GM21423 (cell line): ENCODE results near the gene RERG.

Source experiments
- ATAC-seq: cut with Tn5 transposase; IDR thresholded peaks from one replicate; pipeline ENCODE4 v1.9.1; 2021; ENCODE audit warnings: mild to moderate bottlenecking, moderate library complexity; ENCODE audit not compliant: unreplicated experiment

RERG gene, protein sequence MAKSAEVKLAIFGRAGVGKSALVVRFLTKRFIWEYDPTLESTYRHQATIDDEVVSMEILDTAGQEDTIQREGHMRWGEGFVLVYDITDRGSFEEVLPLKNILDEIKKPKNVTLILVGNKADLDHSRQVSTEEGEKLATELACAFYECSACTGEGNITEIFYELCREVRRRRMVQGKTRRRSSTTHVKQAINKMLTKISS

DNA sequence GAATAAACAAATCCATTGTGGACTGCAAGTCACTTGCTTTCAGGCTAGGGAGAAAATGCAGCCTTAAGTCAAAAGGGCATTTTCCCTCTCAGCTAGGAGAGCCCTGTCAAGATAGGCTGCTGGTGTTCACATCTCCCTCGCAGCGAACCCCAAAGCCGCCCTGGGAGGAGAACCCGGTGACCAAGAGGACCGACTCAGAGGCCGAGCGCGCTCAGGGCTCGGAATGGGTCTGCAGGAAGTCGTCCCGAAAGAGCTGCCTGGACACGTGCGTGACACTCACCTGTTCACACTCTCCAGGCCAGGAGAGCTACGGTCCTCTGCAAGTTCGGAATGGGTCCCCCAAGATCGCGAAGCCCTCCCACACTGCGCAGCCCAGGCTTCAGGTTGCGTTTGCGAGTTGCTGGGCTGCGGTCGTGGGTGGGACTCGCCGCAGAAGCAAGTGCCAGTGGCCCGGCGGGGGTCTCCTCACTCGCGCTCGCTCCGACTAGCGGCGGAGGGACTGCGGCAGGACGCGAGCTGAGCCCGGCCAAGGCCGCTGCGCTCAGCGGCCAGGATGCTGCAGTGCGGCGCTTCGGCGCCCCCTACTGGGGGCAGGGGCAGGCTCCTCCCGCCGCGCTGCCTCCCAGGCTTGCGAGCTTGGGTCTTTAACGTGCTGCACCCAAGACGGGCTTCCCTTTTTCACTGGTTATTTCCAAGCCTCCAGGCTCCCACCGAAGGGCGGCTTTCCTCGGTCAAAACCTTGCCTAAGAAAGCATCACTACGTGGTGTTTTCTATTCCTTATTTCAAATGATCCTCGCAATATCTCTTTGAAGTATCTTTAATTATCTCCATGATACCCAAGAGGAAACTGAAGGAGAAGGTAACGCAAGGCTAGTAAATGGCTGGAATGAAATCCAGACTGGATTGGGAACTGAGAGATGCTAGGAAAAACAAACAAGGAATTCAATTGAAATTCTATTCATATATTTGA is at the start of gene RERG:
Gene RERG, minus strand, starts transcription at position 503 of the 971 bp plus-strand sequence. CDS start 3,928 bp downstream, outside the sequence.
- peak; percentile 90 for ATAC-seq

DNA sequence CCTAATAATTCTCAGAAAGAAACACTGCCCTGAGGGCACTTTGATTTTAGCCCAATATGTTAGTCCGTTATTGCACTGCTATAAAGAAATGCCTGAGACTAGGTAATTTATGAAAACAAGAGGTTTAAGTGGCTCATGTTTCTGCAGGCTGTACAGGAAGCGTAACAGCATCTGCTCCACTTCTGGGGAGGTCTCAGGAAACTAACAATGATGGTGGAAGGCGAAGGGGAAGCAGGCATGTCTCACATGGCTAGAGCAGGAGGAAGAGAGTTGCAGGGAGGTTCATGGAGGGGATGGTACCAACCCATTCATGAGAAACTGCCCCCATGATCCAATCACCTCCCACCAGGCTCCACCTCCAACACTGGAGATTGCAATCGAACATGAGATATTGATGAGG is 49.4 kb upstream of the RERG start:
- ATAC-seq, result no peak

DNA sequence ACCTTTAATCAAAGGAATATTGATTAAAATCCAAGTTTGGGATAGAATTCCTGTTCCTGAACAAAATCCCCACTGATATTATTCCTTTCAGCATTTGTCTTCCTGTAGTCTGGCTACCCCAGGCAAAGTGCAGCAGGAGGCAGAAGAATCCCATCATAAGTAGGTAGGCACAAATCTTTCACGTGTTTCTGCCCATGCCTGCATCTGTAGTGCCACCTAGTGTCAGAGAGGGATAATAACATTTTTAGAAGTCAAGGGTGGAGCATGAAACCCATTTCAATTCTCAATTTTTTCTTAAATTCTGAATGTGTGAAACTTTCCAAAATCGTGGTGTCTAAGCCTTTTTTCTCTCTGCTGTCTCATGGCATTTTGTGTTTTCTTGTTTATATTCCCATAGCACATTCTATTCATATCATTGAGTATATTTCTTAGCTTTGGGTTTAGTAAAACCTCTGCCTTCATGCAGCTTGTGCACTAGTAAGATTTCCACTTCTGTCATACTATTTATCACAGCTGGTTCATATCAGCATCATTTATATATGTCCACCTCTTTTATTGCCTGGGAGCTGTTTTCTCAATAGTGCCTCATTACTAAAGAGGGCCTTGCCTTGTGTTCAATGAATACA is 47.8 kb upstream of the RERG start:
- peak; percentile 76 for ATAC-seq

- ATAC-seq, result no peak
Observed at GRCh38 chr12:15268309-15268708, 47.1 kb upstream of the RERG start.

DNA sequence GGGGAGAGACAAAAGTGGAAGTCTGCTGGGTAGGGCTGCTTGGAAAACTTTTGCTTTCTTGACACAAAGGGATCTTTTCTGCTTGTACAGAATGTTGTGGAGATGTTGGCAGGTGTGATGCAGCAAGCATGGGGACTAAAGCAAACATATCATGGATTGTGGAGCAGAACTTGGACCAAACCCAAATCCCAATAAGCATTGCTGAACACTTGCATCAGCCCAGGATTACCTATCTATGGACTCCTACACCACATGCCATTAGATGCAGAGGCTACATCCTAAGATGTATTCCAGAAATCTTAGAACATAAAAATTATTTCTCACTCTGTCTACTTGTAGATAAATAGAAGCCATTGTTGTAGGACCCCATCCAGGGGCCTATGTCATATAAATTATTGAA is 44.7 kb upstream of the RERG start:
- ATAC-seq, result no peak

DNA sequence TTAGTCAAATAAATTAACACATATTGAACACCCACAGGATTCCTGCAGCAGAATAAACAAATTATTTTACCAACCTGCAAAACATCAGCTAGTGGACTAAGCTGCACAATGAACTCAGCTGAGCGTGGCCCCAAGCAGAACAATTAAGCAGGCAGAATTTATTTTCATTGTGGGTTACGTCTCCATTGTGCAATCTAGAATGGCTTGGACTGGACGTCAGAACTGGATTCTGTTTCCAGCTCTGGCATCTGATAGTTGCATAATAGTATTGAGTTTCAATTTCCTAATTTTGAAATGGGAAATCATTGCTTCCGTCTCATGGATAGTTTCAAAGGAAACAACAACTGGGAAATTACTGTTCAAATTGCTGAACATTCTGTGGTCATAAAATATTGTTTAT is 35.5 kb upstream of the RERG start:
- ATAC-seq, result no peak

DNA sequence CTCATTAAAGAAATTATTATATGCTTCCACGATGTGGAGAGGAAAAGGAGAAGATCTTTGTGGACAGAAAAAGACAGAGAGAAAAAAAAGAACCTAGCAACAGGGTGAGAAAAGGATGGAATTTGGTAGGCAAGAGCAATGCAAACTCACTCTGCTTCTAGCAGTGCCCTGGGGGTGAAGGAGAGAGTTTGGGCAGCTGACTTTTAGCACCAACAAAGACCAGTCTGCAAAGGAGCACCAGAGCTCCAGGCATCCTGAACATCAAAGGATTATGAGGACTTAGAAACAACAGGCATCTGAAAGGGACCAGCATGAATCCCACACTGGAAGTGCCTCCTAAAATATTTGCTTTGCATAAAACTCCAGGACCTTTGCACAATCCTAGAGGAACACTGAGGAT is 32.8 kb upstream of the RERG start:
- ATAC-seq, result no peak

- no peak for ATAC-seq
Observed at GRCh38 chr12:15244926-15245325, 23.7 kb upstream of the RERG start.

- no peak for ATAC-seq
Observed at GRCh38 chr12:15244341-15244740, 23.1 kb upstream of the RERG start.

GRCh38 chr12:15243102-15243501 is 21.9 kb upstream of the RERG start:
- ATAC-seq, result no peak

DNA sequence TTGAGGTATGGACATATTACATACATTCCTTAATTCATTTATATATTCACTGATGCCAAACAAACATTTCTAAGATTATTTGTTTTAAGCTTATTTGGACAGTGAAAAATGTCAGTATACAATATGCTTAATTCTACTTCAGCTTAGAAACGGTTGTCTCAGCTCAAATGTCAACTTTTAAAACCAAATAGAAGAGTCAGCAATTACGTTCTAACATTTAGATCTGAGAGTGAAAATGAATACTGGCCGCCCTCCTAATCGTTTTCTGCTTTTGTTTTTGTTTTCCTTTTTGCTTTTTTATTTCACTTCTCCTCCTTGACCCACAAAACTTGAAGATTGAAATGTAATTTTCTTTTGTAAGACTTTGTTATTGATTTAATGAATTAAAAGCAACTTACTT is 19.7 kb upstream of the RERG start:
- ATAC-seq, result no peak

DNA sequence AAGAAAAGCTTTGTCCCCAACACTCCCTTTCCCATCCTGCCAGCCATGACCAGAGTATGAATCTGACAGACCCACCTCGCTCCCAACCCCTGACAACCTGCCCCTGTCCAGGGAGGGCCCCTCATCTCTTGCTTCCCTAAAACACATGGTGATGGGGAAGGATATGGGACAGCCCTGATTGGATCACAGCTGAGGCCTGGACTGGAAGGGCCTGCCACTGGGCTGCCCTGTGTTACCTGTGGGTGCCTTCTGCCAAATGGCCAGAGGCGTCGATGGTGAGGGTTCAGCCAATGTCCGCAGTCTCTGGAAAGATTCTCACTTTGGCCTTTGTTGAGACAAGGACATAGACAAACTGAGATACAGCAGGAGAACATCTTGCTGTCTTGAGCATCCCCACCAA is 13.3 kb upstream of the RERG start:
- ATAC-seq, result no peak

GRCh38 chr12:15234011-15234410 is 12.8 kb upstream of the RERG start:
- ATAC-seq, result no peak

DNA sequence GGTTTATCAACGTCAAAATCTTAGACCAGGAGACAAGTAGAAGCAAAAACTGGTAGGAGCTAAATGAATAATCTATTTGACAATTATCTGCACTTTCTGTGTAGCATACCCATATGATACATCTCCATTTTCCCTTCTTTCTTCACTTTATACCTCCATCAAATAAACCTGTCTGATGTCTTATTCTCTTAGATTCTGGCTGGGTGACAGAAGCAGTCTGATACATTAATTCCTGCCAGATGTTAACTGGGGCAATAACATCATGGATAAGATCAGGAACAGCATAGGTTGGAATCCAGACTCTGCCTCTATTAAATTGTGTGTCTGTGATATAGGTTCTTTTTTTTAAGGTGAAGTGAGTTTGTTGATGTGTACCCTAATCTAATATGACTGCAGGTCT is 11.7 kb upstream of the RERG start:
- ATAC-seq, result no peak

DNA sequence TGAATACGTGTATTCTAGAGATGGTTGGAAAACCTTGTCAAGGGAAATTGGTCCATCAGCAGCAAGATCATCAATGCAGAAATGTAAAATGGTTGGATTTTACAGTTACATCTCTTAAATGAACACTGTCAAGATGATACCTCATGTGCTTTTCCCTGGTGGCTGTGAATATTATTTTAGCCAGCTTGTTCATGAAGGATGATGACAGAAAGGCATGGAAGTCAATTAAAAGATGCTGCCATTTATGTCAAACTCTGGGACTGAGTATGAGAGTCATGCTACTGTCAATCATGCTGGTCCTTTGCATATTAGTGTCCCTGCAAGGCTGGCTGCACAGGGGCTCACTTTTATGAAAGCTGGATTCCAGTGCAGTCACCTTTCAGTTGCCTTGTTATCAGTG is 10.3 kb upstream of the RERG start:
- ATAC-seq, result no peak

- ATAC-seq, result no peak
Observed at GRCh38 chr12:15230751-15231150, 9.5 kb upstream of the RERG start.

DNA sequence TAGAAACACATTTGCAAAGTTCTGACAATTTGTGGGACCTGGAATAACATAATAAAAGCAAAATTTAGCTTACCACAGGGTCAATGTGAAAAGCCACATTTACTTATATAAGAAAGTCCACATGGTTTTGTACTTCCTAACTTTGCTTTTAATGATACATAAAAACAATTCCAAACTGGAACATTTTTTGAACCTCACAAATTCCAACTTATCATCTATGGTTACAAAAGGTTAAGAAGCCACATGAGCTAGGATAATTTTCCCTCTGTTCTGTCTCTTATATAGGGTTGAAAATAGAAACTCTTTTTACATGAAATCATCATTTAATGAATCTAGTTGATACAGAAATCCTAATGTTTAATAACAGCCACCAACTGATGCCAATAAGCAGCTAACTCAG is 8.9 kb upstream of the RERG start:
- no peak for ATAC-seq

DNA sequence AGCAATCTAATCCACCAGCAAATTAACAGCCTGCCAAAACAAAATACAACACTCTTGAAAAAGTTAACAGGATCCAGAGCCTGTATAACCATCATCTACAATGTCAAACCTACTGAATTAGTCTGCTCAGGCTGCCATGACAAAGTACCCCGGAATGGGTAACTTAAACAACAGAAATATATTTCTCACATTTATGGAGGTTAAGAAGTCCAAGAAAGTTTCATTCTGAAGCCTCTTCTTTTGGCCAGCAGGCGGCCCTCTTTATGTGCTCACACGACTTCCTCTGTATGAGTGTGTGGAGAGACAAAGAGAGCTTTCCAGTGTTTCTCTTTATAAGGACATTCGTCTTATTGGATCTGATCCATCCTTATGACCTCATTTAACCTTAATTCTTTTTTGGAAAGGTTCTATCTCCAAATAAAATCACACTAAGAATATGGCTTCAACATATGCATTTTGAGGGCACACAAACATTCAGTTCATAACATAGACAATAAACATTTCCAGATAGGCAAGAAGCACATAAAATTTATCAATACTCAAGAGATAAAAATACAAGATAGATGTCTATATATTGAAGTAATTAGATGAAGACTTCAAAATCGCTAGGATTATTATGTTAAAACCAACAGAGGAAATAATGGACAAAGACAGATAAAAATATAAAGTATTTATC is 5.9 kb upstream of the RERG start:
- no peak for ATAC-seq

DNA sequence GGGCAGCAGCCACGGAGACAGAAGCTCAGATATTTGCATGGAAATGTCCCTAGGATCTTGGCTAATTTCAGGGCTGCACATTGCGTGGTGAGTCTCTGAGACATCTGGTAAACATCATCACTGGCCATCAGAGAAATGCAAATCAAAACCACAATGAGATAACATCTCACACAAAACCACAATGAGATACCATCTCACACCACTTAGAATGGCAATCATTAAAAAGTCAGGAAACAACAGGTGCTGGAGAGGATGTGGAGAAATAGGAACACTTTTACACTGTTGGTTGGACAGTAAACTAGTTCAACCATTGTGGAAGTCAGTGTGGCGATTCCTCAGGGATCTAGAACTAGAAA is 4.6 kb upstream of the RERG start:
- peak; percentile 71 for ATAC-seq

DNA sequence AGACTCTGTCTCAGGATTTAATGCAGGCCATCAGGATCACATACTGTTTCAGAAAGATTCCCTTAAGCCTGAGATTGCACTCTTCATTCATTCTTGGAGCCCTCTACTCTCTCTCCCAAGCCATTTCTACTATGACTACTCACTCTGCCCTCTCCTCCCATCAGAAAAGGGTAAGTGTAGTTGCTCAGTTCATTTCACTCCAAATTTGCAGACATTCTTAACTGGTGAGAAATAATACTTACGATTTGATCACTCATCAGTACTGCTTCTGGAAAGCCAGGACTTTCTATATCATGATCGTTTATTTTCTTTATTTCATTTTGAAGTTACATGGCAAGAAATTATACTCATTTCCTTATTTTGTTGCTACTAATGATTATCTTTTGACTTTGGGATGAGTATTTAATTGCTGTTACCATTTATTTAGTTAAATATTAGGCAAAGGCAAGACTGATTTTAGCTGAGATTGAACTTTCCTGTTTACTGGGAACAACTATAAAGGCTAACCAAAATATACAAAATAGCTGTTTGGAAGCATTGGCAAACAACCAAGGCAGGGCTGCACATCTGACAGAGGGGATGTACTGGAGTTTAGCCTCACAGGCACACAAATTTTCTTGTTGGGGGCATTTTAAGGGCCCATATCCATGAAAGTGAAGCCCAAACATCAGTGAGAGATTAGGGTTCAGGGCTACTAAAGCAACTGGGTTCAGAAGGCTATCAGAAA is 4.1 kb upstream of the RERG start:
- ATAC-seq, result no peak

- ATAC-seq, result no peak
Observed at GRCh38 chr12:15222219-15222618, 1.0 kb upstream of the RERG start.
